Measurements from ENCODE around the gene MBTD1. TPM values are rescaled to one million over a fixed set of nuclear protein-coding genes. Genes with fewer than 3 reads are reported as not detected.

The MBTD1 gene
- total RNA-seq, 1 donor from 2014 or later = 34.4 TPM

DNA sequence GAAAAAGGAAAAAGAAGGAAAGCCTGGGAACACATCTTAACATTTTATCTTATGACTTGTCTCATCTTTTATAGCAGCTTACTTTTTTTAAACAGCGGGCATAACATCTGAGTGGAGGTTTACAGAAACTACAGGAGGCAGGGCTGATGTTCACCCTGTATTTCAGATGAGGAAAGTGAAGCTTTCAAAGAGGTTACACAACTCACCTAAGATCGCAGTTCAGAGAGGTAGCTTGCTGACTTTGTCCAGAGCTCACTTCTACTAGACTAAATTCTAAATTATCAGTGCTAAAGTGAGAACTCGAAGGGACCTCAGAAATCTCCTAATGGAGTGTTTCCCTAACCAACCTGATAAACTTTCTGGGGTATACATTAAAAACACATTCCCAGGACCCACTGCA is 3.7 kb downstream of the MBTD1 start:
- no peaks in the 10 kb centered on the region for H3K27me3 ChIP-seq (ENCODE audit: control insufficient read depth in 3 of 3, insufficient read depth in 3 of 3, low read length in 3 of 3)
- H3K4me3 ChIP-seq (ENCODE audit: low read length in 3 of 3) = no peak overlapping the region
- H3K36me3 ChIP-seq (ENCODE audit: control insufficient read depth in 3 of 3, insufficient read depth in 3 of 3, low read length in 3 of 3) = peaks cover 0 to 8% (median 0%) of the 10 kb centered on the region in 3 donors
- no peak overlapping the region for H3K27ac ChIP-seq (ENCODE audit: low read depth, low read length)
- H3K9ac ChIP-seq (ENCODE audit: low read depth in 1 of 3, low read length in 3 of 3) = no peak overlapping the region
- peaks cover 14 to 24% (median 19%) of the 10 kb centered on the region in 3 donors for H3K4me1 ChIP-seq (ENCODE audit: control insufficient read depth in 3 of 3, insufficient read depth in 3 of 3, low read length in 3 of 3)
- H3K9me3 ChIP-seq (ENCODE audit: control insufficient read depth in 3 of 3, low read length in 3 of 3) = no peaks in the 10 kb centered on the region

DNA sequence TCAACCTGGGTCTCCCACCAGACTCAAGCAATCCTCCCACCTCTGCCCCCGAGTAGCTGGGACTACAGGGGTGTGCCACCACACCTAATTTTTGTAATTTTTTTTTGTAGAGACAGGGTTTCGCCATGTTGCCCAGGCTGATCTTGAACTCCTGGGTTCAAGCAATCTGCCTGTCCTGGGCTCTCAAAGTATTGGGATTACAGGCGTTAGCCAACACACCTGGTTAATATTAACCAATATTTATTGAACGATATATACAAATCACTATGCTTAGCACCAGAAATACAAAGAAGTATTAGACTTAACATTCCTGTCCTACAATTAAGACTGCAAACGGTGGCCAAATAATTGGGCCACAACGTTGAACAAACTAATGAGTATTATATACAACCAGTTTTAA is 4.2 kb downstream of the MBTD1 start:
- no peak overlapping the region for H3K9ac ChIP-seq (ENCODE audit: low read depth in 1 of 3, low read length in 3 of 3)
- H3K4me3 ChIP-seq (ENCODE audit: low read length in 3 of 3) = no peak overlapping the region
- no peaks in the 10 kb centered on the region for H3K9me3 ChIP-seq (ENCODE audit: control insufficient read depth in 3 of 3, low read length in 3 of 3)
- peaks cover 0 to 8% (median 0%) of the 10 kb centered on the region in 3 donors for H3K36me3 ChIP-seq (ENCODE audit: control insufficient read depth in 3 of 3, insufficient read depth in 3 of 3, low read length in 3 of 3)
- H3K27me3 ChIP-seq (ENCODE audit: control insufficient read depth in 3 of 3, insufficient read depth in 3 of 3, low read length in 3 of 3) = no peaks in the 10 kb centered on the region
- peaks cover 13 to 22% (median 18%) of the 10 kb centered on the region in 3 donors for H3K4me1 ChIP-seq (ENCODE audit: control insufficient read depth in 3 of 3, insufficient read depth in 3 of 3, low read length in 3 of 3)
- no peak overlapping the region for H3K27ac ChIP-seq (ENCODE audit: low read depth, low read length)

DNA sequence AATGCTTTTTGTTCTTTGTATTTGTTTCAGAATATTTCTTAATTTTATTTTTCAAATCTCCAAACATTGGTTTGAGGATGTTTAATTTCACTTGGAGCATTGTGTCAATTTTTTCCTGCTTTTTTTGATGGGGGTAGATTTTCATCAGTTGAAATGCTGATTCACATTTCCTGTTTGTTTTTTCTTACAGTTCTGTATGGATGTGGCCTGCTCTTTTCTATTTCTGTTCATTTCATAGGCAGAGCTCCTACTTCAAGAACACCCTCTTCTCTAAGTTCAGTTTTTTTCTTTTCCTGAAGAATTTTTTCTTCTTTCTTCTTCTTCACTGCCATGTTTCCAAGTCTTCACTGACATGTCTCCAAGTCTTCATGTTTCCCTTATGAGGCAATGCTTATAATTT is 8.8 kb downstream of the MBTD1 start:
- H3K36me3 ChIP-seq (ENCODE audit: control insufficient read depth in 3 of 3, insufficient read depth in 3 of 3, low read length in 3 of 3) = peaks cover 0 to 4% (median 0%) of the 10 kb centered on the region in 3 donors
- H3K4me1 ChIP-seq (ENCODE audit: control insufficient read depth in 3 of 3, insufficient read depth in 3 of 3, low read length in 3 of 3) = no peaks in the 10 kb centered on the region
- H3K9me3 ChIP-seq (ENCODE audit: control insufficient read depth in 3 of 3, low read length in 3 of 3) = no peaks in the 10 kb centered on the region
- no peak overlapping the region for H3K4me3 ChIP-seq (ENCODE audit: low read length in 3 of 3)
- H3K9ac ChIP-seq (ENCODE audit: low read depth in 1 of 3, low read length in 3 of 3) = no peak overlapping the region
- no peak overlapping the region for H3K27ac ChIP-seq (ENCODE audit: low read depth, low read length)
- no peaks in the 10 kb centered on the region for H3K27me3 ChIP-seq (ENCODE audit: control insufficient read depth in 3 of 3, insufficient read depth in 3 of 3, low read length in 3 of 3)

DNA sequence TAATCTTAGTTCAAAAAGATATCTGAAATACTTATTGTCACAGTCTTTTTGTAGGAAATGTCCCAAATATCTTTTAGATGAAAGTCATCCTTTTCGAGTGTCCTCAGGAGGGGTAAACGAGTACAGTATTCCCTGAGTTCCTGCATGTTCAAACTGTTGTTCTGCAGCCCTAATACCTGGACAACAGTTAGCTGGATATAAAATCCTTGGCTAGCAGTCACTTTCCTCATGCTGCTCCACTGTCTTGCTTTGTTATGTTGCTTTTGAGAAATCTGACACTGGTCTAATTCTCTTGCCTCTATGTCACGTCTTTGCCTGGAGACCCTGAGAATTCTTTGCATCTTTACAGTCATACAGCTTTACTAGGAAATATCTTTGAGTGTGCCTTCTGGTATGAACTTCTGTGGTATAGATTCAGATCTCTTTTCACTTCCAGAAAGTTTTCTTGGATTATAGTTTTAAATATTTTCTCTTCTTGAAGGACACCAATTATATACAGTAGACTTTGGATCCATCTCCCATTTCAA is 9.5 kb downstream of the MBTD1 start:
- Histone ChIP-seq H3K4me1 (ENCODE audit: control insufficient read depth in 3 of 3, insufficient read depth in 3 of 3, low read length in 3 of 3) (no peaks in the 10 kb centered on the region), H3K27ac (ENCODE audit: low read depth, low read length) (no peak overlapping the region), H3K9ac (ENCODE audit: low read depth in 1 of 3, low read length in 3 of 3) (no peak overlapping the region), H3K4me3 (ENCODE audit: low read length in 3 of 3) (no peak overlapping the region), H3K27me3 (ENCODE audit: control insufficient read depth in 3 of 3, insufficient read depth in 3 of 3, low read length in 3 of 3) (no peaks in the 10 kb centered on the region), H3K36me3 (ENCODE audit: control insufficient read depth in 3 of 3, insufficient read depth in 3 of 3, low read length in 3 of 3) (peaks cover 0 to 4% (median 0%) of the 10 kb centered on the region in 3 donors), H3K9me3 (ENCODE audit: control insufficient read depth in 3 of 3, low read length in 3 of 3) (no peaks in the 10 kb centered on the region)

DNA sequence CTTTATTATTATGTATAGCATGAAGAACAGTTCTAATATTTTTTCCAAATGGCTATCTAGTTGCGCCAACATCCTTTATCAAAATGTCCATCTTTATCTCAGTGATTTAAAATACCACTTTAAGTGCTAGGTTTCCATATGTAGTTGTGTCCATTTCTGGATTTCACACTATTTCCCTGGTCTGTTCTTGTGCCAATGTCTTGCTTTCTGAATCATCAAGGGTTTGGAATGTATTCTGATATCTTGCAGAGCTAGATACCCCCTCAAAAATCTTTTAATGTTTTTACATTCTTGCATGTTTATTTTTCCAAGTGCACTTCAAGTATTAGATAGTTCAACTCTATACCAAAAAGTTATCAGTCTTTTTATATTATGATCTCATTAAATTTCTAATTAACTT is 14.3 kb downstream of the MBTD1 start:
- Histone ChIP-seq H3K4me3 (ENCODE audit: low read length in 3 of 3) (no peak overlapping the region), H3K27me3 (ENCODE audit: control insufficient read depth in 3 of 3, insufficient read depth in 3 of 3, low read length in 3 of 3) (no peaks in the 10 kb centered on the region), H3K9me3 (ENCODE audit: control insufficient read depth in 3 of 3, low read length in 3 of 3) (no peaks in the 10 kb centered on the region), H3K9ac (ENCODE audit: low read depth in 1 of 3, low read length in 3 of 3) (no peak overlapping the region), H3K36me3 (ENCODE audit: control insufficient read depth in 3 of 3, insufficient read depth in 3 of 3, low read length in 3 of 3) (no peaks in the 10 kb centered on the region), H3K4me1 (ENCODE audit: control insufficient read depth in 3 of 3, insufficient read depth in 3 of 3, low read length in 3 of 3) (no peaks in the 10 kb centered on the region), H3K27ac (ENCODE audit: low read depth, low read length) (no peak overlapping the region)

DNA sequence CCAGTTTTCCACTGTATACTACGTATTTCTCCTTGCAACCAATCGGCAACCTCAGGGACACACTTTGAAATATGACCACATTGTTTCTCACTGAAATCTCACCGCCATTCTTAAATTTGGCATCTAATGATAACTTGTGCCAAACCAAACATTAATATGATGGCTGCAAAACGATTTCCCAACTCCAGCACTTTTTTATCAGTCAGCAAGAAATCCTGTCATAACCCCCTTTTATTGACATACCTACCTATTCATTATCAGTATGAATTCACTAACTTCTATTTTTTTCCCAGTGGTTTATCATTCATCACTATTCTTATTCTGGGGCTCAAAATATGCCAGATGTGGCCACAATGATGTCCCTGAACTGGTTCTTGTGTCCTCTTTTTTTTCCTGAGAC is 15.8 kb downstream of the MBTD1 start:
- H3K27me3 ChIP-seq (ENCODE audit: control insufficient read depth in 3 of 3, insufficient read depth in 3 of 3, low read length in 3 of 3) = no peaks in the 10 kb centered on the region
- H3K4me3 ChIP-seq (ENCODE audit: low read length in 3 of 3) = no peak overlapping the region
- no peaks in the 10 kb centered on the region for H3K36me3 ChIP-seq (ENCODE audit: control insufficient read depth in 3 of 3, insufficient read depth in 3 of 3, low read length in 3 of 3)
- no peaks in the 10 kb centered on the region for H3K9me3 ChIP-seq (ENCODE audit: control insufficient read depth in 3 of 3, low read length in 3 of 3)
- no peak overlapping the region for H3K9ac ChIP-seq (ENCODE audit: low read depth in 1 of 3, low read length in 3 of 3)
- no peak overlapping the region for H3K27ac ChIP-seq (ENCODE audit: low read depth, low read length)
- H3K4me1 ChIP-seq (ENCODE audit: control insufficient read depth in 3 of 3, insufficient read depth in 3 of 3, low read length in 3 of 3) = no peaks in the 10 kb centered on the region

DNA sequence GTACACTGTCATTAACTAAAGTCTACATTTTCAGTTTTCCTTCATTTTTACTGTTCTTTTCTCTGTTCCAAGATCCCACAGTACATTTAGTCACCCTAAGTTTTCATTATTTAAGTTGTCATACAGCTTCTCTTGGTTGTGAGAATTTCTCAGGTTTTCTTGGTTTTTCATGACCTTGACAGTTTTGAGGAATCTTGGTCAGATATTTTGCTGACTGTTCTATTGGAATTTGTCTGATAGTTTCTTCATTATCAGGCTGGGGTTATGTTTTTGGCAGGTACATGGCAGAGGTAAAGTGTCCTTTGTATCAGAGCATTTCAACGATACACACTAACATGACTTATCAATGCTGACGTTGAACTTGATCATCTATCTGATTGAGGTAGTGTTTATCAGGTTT is 19.6 kb downstream of the MBTD1 start:
- H3K4me3 ChIP-seq (ENCODE audit: low read length in 3 of 3) = no peak overlapping the region
- no peaks in the 10 kb centered on the region for H3K9me3 ChIP-seq (ENCODE audit: control insufficient read depth in 3 of 3, low read length in 3 of 3)
- no peaks in the 10 kb centered on the region for H3K36me3 ChIP-seq (ENCODE audit: control insufficient read depth in 3 of 3, insufficient read depth in 3 of 3, low read length in 3 of 3)

DNA sequence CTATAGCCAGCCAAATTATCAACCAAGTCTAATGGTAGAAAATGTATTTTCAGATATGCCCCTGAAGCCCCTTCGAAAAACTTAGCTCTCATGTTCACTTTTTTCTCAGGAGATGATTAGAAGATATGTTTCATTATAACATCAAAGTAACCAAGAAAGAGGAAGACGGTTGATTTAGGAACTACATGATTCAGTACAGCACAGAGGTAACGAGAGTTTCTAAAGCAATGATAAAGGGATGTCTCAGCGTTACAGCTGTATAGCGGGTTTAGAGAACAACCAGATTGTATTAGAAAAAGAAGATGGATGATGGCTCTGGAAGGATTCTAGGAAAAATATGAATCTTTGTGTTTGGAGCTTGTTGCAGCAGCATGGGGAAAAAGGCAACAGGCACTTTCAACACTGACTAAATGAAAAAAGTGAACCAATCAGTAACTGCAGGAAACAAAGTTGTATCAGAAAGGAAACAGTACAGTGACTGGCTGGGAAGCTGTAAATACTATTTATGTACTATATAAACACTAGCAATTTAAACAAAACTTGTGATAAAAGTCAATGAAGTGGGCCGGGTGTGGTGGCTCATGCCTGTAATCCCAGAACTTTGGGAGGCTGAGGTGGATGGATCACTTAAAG is 21.5 kb downstream of the MBTD1 start:
- Histone ChIP-seq H3K9ac (ENCODE audit: low read depth in 1 of 3, low read length in 3 of 3) (no peak overlapping the region), H3K27me3 (ENCODE audit: control insufficient read depth in 3 of 3, insufficient read depth in 3 of 3, low read length in 3 of 3) (no peaks in the 10 kb centered on the region), H3K9me3 (ENCODE audit: control insufficient read depth in 3 of 3, low read length in 3 of 3) (no peaks in the 10 kb centered on the region), H3K4me1 (ENCODE audit: control insufficient read depth in 3 of 3, insufficient read depth in 3 of 3, low read length in 3 of 3) (no peaks in the 10 kb centered on the region), H3K4me3 (ENCODE audit: low read length in 3 of 3) (no peak overlapping the region), H3K27ac (ENCODE audit: low read depth, low read length) (no peak overlapping the region), H3K36me3 (ENCODE audit: control insufficient read depth in 3 of 3, insufficient read depth in 3 of 3, low read length in 3 of 3) (no peaks in the 10 kb centered on the region)

More for the DNA sequence above, 19.6 kb downstream of the MBTD1 start:
- Histone ChIP-seq H3K4me1 (ENCODE audit: control insufficient read depth in 3 of 3, insufficient read depth in 3 of 3, low read length in 3 of 3) (no peaks in the 10 kb centered on the region), H3K27ac (ENCODE audit: low read depth, low read length) (no peak overlapping the region), H3K9ac (ENCODE audit: low read depth in 1 of 3, low read length in 3 of 3) (no peak overlapping the region), H3K27me3 (ENCODE audit: control insufficient read depth in 3 of 3, insufficient read depth in 3 of 3, low read length in 3 of 3) (no peaks in the 10 kb centered on the region)

DNA sequence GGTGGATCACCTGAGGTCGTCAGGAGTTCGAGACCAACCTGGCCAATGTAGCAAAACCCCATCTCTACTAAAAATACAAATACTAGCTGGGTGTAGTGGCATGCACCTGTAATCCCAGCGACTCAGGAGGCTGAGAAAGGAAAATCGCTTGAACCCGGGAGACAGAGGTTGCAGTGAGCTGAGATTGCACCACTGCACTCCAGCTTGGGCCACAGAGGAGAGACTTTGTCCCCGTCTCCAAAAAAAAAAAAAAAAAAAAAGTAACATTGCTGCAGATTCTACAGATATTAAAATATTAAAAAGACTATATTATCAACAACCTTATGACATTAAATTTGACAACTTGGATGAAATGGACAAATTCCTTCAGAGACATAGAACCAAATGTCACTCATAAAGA is 25.7 kb downstream of the MBTD1 start:
- Histone ChIP-seq H3K27ac (ENCODE audit: low read depth, low read length) (no peak overlapping the region), H3K27me3 (ENCODE audit: control insufficient read depth in 3 of 3, insufficient read depth in 3 of 3, low read length in 3 of 3) (no peaks in the 10 kb centered on the region), H3K36me3 (ENCODE audit: control insufficient read depth in 3 of 3, insufficient read depth in 3 of 3, low read length in 3 of 3) (no peaks in the 10 kb centered on the region)

DNA sequence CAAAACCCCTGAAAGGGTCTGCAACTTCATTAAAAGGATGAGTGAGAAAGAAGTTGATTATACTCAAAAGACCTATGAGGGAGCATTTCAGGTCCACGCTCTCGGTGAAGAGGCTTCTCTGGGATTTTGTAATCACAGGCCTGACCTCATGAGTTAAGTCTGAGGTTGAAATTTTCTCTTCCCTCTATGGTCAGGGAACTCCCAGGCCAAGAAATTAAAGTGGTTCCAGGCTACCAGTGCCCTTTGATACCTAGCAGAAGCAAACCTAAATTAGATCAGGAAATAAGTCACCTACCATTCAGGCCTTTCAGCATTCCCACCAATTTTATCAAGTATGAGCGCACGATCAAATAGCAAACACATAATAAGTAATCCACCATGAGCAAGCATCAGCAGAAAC is 27.9 kb downstream of the MBTD1 start:
- Histone ChIP-seq H3K4me3 (ENCODE audit: low read length in 3 of 3) (no peak overlapping the region), H3K9ac (ENCODE audit: low read depth in 1 of 3, low read length in 3 of 3) (no peak overlapping the region), H3K4me1 (ENCODE audit: control insufficient read depth in 3 of 3, insufficient read depth in 3 of 3, low read length in 3 of 3) (no peaks in the 10 kb centered on the region), H3K9me3 (ENCODE audit: control insufficient read depth in 3 of 3, low read length in 3 of 3) (no peaks in the 10 kb centered on the region), H3K27me3 (ENCODE audit: control insufficient read depth in 3 of 3, insufficient read depth in 3 of 3, low read length in 3 of 3) (no peaks in the 10 kb centered on the region), H3K27ac (ENCODE audit: low read depth, low read length) (no peak overlapping the region), H3K36me3 (ENCODE audit: control insufficient read depth in 3 of 3, insufficient read depth in 3 of 3, low read length in 3 of 3) (no peaks in the 10 kb centered on the region)

More for the DNA sequence above, 25.7 kb downstream of the MBTD1 start:
- H3K4me1 ChIP-seq (ENCODE audit: control insufficient read depth in 3 of 3, insufficient read depth in 3 of 3, low read length in 3 of 3) = no peaks in the 10 kb centered on the region
- no peak overlapping the region for H3K4me3 ChIP-seq (ENCODE audit: low read length in 3 of 3)
- no peaks in the 10 kb centered on the region for H3K9me3 ChIP-seq (ENCODE audit: control insufficient read depth in 3 of 3, low read length in 3 of 3)
- H3K9ac ChIP-seq (ENCODE audit: low read depth in 1 of 3, low read length in 3 of 3) = no peak overlapping the region
